ENCODE data around the gene ADORA3. TPM values are rescaled to one million over a fixed set of nuclear protein-coding genes. Genes with fewer than 3 reads are reported as not detected.

Gene ADORA3
- total and polyA plus RNA-seq, 2 of the 8 experiments (the other 6 are each of a cell fraction or from before 2014, with no cell fraction given): 0.03 TPM; not detected in 1

- no peak overlapping the region for H2BK12ac ChIP-seq (ENCODE audit: low read depth, low read length)
- H3K27me3 ChIP-seq (replicated peaks in 1 of 4; ENCODE audit: control insufficient read depth in 3 of 4, extremely low read depth in 1 of 4, insufficient read depth in 3 of 4, low read length in 3 of 4): no peaks in the 10 kb centered on the region
- no peak overlapping the region for H4K91ac ChIP-seq (replicated peaks; ENCODE audit: insufficient read length, low read length)
- no peak overlapping the region for H3K4ac ChIP-seq (replicated peaks; ENCODE audit: insufficient read length, low read depth, low read length)
- POLR2A ChIA-PET (ENCODE audit: partially characterized antibody): interaction anchor here (0.7 to 2.2 kb wide), 3 partner anchors 9 to 92 kb away, joined by 3 to 13 read pairs (median 5); partner anchors contain the start of gene WDR77
- no peak overlapping the region for H2BK5ac ChIP-seq (ENCODE audit: low read depth, low read length)
- no peak overlapping the region for H4K5ac ChIP-seq (ENCODE audit: insufficient read length, low read depth, low read length)
- H3K56ac ChIP-seq (replicated peaks; ENCODE audit: insufficient read length, low read depth, low read length): no peak overlapping the region
- no peak overlapping the region for H4K8ac ChIP-seq (ENCODE audit: extremely low read depth, insufficient read depth, low read length)
- H3K23ac ChIP-seq (ENCODE audit: insufficient read length): no peak overlapping the region
- H3K14ac ChIP-seq (ENCODE audit: insufficient read length): no peak overlapping the region
- FAIRE-seq (no peak), DNase-seq (ENCODE audit: low read depth in 1 of 2, low spot score in 2 of 2) (no peak)
- H3K27ac ChIP-seq (ENCODE audit: low read depth, low read length): no peak overlapping the region
- no peaks in the 10 kb centered on the region for H3K23me2 ChIP-seq (ENCODE audit: low read depth, low read length)
- CTCF ChIA-PET (ENCODE audit: partially characterized antibody): interaction anchor here (0.6 kb wide), 1 partner anchor 635 kb away, joined by 4 read pairs; no protein-coding TSS in a partner anchor
- H2BK15ac ChIP-seq (ENCODE audit: low read length): no peak overlapping the region
- WGBS, 2 experiments (ENCODE audit: extremely low coverage in 1 of 2, insufficient coverage in 1 of 2, insufficient read length in 1 of 2, insufficient replicate concordance in 2 of 2, low coverage in 1 of 2, low lambda C conversion rate in 2 of 2, missing lambda C conversion rate in 1 of 2): 84% methylated on average over 6 of the region's 6 CpGs; no CpG with 5 or more reads in 1 of the 2 experiments
- no peak overlapping the region for H3K18ac ChIP-seq (ENCODE audit: extremely low read depth, low read length)
- no peaks in the 10 kb centered on the region for H3K79me1 ChIP-seq (ENCODE audit: low read depth, low read length)
- H4K20me1 ChIP-seq (replicated peaks in 1 of 2; ENCODE audit: control insufficient read depth in 1 of 2, insufficient read depth in 2 of 2, low read length in 2 of 2): no peaks in the 10 kb centered on the region
- H2BK20ac ChIP-seq (ENCODE audit: low read length): no peak overlapping the region
- no peaks in the 10 kb centered on the region for H3K79me2 ChIP-seq (ENCODE audit: control insufficient read depth in 1 of 2, insufficient read depth in 2 of 2, low read length in 2 of 2)
- H3K9me3 ChIP-seq (ENCODE audit: insufficient read depth in 2 of 2, low read depth in 1 of 2, low read length in 1 of 2): no peaks in the 10 kb centered on the region
- H3K4me1 ChIP-seq (replicated peaks in 1 of 4; ENCODE audit: control insufficient read depth in 3 of 4, insufficient read depth in 4 of 4, low read length in 3 of 4): no peaks in the 10 kb centered on the region
- peaks cover 9 to 49% (median 32%) of the 10 kb centered on the region in 4 experiments; a peak in 7 of 8 replicates for H3K36me3 ChIP-seq (ENCODE audit: control insufficient read depth in 2 of 4, insufficient read depth in 4 of 4, low read length in 3 of 4)
- no peak overlapping the region for H2AK5ac ChIP-seq (ENCODE audit: low read depth, low read length)
- H3K4me3 ChIP-seq (ENCODE audit: extremely low read depth in 1 of 4, insufficient read depth in 2 of 4, low read depth in 3 of 4, low read length in 4 of 4): no peak overlapping the region
- H3K9ac ChIP-seq (replicated peaks in 1 of 4; ENCODE audit: extremely low read depth in 1 of 4, low read depth in 3 of 4, low read length in 3 of 4): no peak overlapping the region
- TF ChIP-seq CTCF (IDR thresholded peaks at IDR 0.05; ENCODE audit: control extremely low read depth in 1 of 3, insufficient read depth in 1 of 3, low read depth in 1 of 3, low read length in 3 of 3) (no peak), NRF1 (IDR thresholded peaks at IDR 0.05; ENCODE audit: low read depth, low read length) (no peak), EGR1 (IDR thresholded peaks at IDR 0.05; ENCODE audit: borderline replicate concordance, low read depth, low read length) (no peak), SP1 (IDR thresholded peaks at IDR 0.05; ENCODE audit: low read depth, low read length) (no peak), SAP30 (IDR thresholded peaks at IDR 0.05; ENCODE audit: insufficient read depth, insufficient replicate concordance, low read length) (no peak), SP4 (IDR thresholded peaks at IDR 0.05; ENCODE audit: low read length) (no peak), SUZ12 (IDR thresholded peaks at IDR 0.05; ENCODE audit: low read length) (no peak), CBX8 (IDR thresholded peaks at IDR 0.05; ENCODE audit: borderline replicate concordance, low read depth, low read length) (no peak)
- no peak overlapping the region for H2BK120ac ChIP-seq (replicated peaks; ENCODE audit: low read depth, low read length)
- H3K4me2 ChIP-seq (ENCODE audit: insufficient read depth in 1 of 2, low read depth in 2 of 2, low read length in 2 of 2): no peak overlapping the region
- H2AFZ ChIP-seq (ENCODE audit: low read length): no peak overlapping the region
Observed at GRCh38 chr1:111461765-111462164, 41.7 kb downstream of the ADORA3 start.

Measured in H1 (cell line).